GM21529 (cell line): Measurements from ENCODE around the gene BTD.

Experiments used
- ATAC-seq: cut with Tn5 transposase; IDR thresholded peaks from one replicate; pipeline ENCODE4 v1.9.1; 2021; ENCODE audit not compliant: unreplicated experiment

The BTD gene

DNA sequence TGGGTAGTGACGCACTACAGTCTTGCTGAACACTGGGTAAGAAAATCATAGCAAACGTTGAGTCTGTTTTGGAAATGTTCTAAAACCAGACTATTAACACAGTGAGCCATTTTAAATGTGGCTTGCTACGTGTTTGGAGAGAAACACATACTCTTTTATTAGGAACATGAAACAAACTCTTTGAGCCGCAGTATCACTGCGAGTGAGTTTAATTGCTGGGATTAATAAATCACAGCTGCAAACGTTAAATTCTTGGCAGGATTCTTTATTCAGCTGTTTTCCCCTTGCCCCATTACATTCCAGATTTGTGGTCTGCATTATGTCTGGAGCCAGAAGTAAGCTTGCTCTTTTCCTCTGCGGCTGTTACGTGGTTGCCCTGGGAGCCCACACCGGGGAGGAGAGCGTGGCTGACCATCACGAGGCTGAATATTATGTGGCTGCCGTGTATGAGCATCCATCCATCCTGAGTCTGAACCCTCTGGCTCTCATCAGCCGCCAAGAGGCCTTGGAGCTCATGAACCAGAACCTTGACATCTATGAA, 33.6 kb downstream of the BTD start:
- ATAC-seq = no peak

DNA sequence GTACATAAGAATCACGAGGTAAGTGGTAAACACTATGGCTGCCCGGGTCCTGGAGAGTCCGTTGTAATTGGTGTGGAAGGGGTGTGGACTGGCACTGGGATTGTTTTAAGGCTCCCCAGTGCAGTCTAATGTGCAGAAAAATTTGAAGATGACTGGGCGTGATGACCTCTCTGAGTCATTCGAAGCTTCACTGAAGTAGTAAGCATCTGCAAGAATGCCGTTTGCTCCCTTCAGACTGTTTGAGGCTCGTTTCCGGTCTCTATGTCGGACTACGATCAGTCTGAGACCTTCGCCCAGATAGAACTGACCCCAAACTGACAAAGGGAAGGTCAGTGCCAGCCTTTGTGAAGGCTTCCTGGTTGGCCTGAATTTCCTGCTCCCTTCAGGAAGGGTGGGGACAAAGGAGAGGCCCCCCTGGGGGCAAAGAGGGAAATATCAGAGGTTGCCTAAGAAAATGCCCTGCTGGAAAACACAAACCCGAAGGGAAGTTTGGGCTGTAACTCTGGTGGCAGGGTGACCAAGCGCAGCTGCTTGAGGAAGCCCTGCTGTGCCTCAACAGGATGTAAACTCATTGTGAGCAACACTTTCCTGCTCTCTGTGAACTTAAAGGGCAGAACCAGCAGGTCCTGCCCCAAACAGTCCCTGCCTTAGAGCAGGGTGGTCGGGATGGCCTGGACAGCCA, 34.6 kb downstream of the BTD start:
- peak; percentile 70 for ATAC-seq

DNA sequence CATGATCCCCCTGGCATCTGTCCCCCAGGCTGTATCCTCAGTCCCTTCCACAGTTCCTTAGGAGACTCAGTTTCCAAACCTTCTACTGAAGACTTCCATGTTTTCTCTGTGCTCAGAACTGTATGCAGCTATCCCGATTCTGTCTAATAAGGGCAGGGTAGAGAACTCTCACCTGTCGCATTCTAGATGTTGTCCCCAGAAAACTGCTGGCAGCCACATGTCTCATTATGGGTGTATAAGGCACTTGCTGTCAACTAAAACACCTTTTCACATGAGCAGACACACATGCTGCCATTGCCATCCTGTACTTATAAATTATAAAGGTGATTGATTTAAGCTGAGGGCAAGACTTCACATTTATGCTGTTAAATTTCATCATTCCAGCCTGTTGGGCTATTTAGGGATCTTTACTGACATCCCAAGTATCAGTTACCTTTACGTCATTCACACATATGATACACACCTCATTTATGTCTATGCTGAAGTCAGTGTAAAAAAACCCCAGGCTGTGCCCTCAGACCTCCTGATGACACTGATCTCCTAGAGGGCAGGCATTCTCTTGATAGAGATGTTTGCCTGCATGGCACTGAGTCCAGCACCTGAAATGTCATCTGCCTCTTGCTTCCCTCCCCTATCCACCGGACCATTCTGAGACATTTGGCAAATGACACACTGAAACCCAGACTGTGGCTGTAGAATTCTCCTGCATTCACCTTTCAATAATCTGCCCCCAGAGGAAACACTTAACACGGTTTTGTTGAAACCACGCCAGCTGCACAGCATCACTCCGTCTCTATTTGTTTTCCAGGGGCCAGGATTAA, 35.8 kb downstream of the BTD start:
- ATAC-seq = peak; percentile 32

- no peak for ATAC-seq
Measured at GRCh38 chr3:15638193-15638890, 36.8 kb downstream of the BTD start.

DNA sequence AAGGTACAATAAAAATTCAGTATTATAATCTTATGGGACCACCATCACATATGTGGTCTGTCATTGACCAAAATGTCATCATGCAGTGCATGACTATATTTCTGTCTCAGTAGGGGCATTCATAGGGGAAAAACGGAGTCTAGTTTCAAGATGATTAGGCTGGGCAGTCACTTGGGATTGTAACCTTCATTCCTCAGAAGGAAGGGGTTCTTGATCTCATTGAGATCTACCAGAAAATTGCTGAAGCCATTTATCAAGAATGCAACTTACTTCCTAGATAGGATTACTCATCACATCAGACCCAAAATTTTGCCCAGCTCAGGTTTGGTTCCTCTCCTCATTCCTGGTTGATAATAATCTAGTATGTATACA, 37.3 kb downstream of the BTD start:
- ATAC-seq = no peak

DNA sequence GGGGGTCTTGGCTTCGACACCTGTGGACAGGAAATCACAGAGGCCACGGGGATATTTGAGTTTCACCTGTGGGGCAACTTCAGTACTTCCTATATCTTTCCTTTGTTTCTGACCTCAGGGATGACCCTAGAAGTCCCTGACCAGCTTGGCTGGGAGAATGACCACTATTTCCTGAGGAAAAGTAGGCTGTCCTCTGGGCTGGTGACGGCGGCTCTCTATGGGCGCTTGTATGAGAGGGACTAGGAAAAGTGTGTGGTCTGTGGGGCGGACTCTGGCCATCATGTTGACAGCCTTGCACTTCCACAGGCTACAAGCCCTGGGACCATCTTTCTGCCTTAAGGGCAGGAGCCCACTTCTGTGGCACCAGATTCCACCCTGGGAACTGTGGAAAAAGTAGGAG, 43.7 kb downstream of the BTD start:
- ATAC-seq = no peak

DNA sequence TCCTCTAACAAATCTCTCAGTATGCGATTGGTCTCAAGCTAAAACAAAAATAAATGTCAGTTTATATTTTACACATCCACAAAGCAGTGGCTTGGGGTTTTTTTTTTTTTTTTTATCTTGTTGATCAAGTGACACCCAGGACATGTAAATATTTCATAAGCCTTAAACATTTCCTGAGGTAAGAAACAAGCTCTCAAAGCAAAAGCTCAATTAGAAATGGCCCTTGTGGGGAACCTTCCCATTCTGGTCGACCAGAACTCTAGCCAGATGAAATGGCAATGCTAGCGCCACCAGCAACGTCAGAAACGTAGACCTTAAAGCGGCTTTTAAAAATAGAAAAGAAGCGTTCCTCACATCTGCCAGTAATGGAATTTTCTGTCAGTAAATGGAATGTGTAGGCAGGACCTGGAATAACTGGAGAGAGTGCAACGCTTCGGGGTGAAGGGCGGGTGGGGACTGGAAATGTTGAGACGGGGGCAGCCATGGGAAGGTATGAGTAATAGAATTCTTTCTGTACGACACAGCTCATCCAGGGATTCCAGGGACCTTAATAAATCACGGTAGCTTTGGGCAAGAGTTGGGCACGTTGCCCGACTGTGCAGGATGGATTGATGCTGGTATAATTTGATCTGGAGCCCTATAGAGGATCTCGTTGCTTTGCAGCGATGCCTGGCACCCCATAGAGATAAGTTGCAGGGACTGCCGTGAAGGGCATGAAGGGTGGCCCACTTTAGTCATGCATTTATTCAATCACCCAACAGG, 44.4 kb downstream of the BTD start:
- ATAC-seq = no peak

GRCh38 chr3:15646851-15647511, 45.4 kb downstream of the BTD start:
- peak; percentile 18 for ATAC-seq

DNA sequence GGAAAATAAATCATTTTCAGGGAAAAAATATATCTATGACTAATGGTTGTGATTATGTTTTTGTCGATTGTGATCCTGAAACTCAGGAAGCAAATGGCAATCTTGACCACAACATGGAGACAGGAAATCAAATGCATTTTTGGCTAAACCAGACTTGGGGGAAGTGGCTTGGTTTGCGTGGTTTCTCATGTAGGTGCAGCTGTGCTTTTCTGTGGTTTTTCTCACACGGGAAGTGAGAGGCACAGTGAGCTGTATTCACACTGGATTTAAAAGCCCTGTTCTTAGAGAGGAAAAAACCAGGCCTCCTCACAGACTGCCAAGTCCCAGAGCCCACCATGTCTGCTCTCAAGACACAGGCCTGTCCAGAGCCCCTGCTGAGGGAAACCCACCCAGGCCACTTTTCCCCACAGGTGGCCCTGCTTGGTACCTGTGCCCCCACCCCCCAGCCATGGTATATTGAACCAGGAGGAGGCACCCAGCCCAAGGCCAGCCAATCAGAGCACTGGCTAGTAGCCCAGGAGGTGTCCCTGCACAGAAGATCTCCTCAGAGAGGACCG, 46.1 kb downstream of the BTD start:
- peak; percentile 95 for ATAC-seq

DNA sequence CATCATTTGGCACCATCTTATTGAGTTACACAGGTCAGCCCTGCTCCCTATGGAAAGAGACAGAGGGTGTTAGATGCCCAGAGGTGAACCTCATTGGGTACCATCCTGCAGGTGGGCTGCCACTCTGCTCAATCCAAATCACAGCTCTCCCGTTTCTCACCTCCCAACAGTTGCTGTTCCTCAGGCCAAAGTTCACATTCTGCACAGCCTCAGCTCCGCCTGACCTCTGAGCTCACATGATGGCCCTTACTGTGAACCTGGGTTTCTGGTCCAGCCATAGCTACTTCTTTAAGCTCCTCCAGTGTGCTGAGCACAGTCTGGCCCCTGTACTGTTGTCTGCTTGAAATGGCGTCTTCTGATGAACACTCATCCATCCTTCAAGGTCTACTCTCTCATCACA, 47.8 kb downstream of the BTD start:
- ATAC-seq = no peak

- ATAC-seq = no peak
Measured at GRCh38 chr3:15649858-15650257, 48.3 kb downstream of the BTD start.

GRCh38 chr3:15651396-15651795, 49.9 kb downstream of the BTD start:
- no peak for ATAC-seq

DNA sequence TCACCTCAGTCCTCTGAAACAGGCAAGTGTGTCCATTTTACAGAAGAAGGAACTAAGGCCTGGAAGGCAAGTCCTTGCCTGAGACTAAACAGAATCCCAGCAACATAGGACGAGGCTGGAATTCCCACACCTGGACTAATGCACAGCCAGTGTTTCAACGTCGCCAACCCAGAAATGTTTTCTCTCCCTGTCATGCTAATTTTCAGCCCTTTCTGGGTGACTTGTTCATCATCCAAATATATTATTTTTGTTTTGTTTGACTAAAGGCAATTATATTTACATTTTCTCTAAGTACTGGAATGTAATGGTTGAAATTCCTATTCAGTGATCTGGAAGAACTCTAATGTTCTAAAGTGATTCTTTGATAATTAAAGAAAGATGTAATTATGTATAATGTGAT, 51.8 kb downstream of the BTD start:
- ATAC-seq = no peak

DNA sequence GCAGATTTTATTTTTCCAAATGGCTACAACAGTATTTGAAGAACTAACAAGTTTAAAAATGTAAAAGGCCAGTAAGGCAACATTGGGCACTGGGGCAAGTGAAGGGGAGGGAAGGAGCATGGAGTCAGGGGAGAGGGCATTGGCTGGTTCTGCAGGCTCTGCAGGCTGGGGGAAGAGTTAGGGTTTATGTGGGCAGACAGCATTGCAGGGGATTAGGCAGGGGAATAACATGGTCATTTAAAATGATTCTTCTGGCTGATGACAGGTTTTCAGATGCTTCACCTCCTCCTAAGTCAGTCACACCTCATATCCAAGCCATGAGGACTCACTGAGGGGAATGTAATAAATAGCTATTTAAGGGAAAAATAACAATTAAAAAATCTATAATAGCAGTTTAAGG, 52.6 kb downstream of the BTD start:
- ATAC-seq = no peak

DNA sequence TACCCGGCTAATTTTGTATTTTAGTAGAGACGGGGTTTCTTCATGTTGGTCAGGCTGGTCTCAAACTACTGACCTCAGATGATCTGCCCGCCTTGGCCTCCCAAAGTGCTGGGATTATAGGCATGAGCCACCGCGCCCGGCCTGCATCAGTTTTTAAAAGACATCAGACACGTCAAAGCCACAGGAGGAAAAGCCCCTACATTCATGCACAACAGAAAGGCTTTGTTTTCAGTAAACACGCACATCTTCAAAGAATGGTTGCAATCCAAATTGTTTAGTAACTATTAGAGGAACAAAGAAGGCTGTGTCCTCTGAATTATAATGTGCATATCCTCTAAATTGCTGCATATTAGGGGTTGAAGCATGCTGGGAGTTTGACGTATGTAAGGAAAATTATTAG, 53.3 kb downstream of the BTD start:
- ATAC-seq = no peak

DNA sequence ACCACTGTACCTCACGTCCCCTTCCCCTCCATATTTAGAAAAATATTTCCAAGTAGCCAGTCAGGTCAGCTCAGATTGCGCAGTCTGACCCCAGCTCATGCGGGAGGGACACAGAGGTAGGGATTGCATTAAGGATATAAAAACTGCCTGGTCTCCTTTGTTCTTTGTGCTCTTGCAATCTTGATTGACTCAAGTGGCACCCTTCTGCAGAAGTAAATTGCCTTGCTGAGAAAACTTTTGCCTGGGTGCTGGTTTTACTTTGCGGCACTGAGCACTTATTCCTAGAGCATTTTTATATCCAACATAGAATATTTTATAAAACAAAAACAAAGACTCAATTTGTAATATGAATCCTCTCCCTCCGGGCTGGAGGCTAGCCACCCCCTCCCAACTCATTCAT, 54.8 kb downstream of the BTD start:
- no peak for ATAC-seq

DNA sequence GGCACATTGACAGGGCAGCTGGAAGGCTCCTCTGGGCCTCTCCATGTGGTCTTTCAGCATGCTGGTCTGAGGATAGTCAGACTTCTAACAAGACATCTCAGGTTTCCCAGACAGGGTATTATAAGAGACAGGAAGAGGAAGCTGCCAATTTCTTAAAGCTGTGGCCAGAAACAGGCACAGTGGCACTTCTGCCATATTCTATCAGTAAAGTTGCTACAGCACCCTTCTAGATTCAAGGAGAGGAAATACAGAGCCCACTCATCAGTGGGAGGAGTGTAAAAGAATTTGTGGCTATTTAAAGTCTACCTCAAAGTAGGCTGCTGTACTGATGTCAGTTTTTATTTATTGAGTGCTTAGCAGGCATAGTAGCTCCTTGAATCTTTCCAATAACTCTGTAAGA, 55.5 kb downstream of the BTD start:
- no peak for ATAC-seq

DNA sequence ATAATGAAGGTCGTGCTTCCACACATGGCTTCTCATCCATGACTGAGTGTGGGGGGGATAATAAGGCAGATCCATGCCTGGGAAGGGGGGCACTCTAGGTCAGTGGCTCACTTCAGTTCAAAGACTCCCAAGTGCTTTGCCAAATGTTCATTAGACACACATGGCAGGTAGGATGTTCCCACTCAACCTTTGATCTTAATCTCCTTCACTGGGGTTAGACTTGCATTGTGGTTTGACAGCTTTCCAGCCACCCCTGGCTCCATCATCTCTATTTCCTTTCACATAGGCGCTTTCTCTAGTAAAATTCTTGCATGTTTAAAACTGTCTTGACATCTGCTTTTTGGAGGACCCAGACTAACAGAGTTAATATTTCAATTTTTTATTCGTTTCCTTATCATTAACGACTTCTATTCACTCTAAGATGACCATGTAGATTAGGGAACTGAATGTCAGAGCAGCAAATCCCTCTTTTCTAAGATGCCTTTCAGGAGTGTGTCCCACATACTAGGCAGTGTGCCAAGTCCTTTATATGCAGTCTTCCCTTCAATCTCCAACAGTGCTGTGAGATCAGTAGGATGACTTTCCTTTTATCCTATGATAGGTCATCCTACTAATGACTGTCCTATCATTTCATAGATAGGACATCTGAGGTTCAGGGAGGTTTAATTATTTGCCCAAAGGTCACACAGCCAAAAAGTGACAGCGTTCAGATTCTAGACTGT, 57.9 kb downstream of the BTD start:
- ATAC-seq = no peak

GRCh38 chr3:15660055-15660935, 58.8 kb downstream of the BTD start:
- ATAC-seq = no peak
